ENCODE results near the gene LRPAP1.

Gene LRPAP1

DNA sequence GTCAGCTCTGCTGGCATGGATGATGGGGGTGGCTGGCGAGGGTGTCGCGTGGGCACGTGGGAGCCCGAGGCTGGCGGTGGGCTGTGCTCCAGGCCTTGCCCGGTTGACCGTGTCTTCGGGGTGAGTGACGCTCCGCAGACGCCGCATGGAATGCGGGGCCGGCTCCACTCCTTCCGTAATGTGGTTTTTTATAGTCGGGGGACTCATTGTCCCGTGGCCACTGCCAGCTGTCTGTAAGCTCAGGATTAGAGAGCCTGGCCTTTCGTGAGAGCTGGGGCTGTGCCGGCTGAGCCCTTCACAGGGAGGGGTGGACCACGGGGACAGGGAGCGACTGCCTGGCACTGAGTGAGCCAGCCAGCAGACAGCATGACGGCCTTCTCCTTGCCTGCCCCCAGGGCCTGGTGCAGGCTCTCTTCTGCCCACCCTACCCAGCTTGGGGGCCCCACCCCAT, 48.7 kb downstream of the LRPAP1 start:
- peak; percentile 20 for DNase-seq

DNA sequence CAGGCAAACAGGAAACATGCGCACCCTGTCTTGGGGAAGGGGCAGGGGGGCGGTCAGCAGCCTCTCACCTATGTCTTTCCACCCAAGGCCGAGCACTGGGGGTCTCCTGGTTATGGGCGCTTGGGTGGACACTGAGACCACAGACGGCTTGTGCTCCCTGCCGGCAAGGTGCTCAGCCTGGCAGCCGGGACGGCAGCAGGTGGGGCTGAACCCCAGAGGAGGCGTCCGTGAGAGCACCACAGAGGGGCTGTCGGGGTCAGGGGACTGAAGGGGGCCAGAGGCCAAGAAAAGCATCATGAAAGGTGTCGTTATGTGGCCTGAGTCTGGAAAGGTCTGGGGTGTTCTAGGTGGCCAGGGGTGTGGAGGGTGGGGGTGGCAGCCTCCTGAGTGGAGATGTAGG, 49.5 kb downstream of the LRPAP1 start:
- DNase-seq, result no peak

DNA sequence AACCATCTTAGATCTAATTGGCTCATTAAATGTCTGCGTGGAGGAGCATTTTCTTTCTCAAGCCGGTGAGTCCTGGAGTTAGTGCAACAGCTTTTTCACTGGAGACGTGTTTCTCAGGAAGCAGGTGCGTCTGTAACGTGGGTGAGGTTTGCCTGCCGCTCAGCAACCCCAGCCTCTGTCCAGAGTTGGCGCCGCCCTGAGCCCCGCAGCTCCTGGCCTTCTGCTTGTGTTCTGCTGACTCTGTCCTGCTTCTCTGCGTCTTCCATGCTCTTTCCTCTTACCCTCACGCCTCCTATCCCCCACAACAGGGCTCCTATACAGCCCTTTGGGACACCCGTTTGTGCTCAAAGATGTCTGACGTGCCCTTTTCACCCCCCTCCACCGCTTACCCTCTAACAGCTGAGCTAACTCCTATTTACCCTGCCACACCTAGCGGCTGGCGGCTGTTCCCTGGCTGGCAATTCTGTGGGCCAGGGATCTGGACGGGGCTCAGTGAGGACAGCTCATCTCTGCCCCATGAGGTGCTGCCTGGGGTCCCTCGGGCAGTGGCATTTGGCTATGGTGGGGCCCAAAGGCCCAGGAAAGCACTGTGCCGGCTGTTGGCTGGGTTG, 50.3 kb downstream of the LRPAP1 start:
- no peak for DNase-seq

DNA sequence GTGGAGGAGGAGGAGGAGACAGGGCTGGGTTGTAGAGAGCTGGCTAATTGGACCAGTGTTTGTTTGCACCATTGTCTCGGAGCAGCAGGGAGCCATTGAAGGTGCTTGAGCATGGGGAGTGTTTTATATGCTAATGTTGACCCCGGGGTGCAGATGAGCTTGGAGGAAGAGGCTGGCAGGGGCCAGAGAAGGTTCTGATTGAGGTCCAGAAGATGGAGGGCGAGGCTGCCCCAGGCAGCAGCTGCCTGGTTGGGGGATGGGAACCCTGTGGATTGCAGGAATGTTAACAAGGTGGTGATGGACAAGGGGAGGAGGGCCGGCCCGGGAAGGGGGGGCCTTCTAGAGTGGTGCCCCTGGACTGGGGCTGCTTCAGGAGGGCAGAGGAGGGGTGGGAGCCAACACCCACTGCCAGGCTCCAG, 51.1 kb downstream of the LRPAP1 start:
- no peak for DNase-seq

DNA sequence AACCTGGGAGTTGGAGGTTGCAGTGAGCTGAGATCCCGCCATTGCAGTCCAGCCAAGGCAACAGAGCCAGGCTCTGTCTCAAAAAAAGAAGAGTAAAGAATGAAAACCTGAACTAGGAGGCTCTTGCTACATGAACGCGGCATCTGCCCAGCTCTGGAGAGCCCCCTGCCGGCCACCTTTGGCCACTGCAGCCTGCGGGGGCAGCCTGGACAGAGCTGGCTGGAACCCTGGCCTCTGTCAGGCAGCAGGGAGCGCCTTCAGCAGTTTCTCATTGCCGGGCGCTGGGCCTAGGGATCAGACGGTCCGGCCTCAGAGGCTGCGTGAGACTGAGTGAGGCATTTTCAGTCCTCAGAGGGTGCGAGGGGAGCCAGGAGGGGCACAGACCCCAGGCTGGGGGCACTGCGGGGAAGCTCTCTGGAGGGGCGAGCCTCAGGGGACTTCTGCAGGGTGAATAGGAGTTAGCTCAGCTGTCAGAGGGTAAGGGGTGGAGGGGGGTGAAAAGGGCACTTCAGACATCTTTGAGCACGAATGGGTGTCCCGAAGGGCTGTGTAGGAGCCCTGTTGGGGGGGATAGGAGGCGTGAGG, 51.6 kb downstream of the LRPAP1 start:
- DNase-seq, result peak; percentile 55

DNA sequence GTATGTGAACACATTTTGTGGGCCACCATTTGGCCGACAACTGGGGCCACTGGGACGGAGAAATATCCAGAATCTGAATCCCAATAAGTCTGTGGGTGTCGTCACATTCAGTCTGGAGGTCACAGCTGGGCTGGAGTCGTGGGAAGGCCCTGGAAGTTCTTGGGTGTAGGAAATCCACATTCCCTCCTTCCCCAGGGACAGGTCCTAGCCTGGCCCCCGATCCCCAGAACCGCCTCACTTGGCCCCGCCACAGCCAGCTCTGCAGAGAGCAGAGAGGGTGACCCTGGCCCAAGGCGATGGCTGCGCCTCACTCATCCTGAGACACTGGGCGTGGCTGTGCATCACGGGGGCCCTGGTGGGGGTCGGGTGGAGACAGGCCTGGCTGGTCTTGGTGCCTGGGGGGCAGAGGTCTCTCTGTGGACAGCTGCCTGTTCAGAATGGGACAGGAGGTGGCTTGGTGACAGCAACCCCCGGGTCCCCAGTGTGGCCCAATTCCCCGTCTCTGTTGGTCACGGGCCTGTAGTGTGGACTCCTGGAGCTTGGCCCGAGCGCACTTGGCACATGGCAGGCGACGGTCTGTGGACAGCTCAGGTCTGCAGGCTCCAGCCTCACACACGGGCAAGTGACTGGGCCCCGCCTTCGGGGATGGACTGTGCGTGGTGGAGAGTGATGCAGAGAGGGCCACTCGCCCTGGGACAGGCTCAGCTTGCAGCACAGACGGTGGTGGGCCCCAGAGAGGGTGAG, 52.7 kb downstream of the LRPAP1 start:
- no peak for DNase-seq

DNA sequence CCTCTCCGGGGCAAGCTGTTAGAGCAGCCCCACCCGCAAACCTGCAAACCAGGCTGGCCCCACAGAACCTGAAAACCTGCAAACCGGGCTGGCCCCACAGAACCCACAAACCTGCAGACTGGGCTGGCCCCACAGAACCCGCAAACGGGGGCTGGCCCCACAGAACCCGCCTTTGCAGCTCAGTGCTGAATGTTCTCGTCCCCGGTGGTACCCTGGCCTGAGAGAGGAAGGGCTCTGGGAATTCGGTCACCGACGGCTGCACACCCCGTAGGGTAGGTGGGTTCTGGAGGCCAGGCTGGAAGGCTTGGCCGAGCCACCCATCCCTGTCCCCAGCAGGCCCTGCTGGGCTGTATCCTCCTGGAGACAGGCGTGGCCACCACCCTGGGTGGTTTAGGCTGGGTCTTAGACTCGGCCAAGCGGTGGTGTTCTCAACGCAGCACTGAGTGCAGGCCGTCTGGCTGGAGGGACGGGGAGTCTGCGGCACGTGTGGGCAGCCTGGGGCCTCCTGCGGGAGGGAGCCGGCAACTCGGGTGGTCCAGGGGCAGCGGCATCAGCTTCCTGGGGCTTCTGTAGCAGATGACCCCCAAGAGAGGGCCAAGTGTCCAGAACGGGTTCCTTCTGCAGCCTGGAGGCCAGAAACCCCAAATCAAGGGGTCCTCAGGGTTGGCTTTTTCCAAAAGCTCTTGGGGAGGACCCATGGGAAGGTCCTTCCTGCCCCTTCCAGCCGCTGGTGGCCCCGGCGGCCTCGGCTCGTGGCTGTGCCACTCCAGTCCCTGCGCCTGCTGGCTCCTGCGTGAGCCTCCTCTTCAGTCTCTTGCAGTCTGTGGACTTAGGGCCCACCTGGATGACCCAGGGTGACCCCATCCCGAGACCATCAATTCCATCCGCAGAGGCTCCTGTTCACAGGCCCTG, 53.5 kb downstream of the LRPAP1 start:
- DNase-seq, result no peak

DNA sequence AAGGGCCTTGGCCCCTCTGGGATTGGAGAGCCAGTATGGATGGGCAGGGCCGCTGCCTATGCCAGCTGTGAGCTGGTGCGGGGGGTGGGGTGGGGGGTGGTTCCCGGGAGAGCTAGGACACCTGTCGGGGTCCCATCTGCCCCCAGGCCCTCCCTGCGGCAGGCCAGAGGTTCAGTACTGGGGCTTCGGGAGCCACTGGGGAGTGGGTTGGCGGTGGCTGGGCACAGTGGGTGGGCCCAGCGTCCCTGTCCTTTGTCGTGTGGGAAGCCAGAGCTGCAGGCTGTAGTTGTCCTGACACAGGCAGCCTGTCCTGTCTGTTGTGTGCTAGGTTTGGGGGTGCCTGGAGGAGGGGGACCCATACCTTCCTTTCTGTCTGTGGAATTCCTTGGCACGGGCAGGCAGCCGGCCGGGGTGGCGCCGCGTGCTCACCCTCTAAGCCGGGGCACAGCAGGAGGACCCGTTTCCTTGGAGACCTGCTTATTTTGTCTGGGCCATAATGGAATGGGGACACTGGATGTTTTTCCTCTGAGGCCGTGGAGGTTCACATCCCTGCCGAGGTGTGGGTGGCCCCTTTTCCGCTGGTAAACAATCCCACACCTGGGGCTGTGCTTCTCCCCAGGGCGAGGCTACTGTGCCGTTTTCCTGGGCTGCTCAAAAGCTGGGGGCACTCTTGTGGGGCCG, 54.3 kb downstream of the LRPAP1 start:
- DNase-seq, result no peak

DNA sequence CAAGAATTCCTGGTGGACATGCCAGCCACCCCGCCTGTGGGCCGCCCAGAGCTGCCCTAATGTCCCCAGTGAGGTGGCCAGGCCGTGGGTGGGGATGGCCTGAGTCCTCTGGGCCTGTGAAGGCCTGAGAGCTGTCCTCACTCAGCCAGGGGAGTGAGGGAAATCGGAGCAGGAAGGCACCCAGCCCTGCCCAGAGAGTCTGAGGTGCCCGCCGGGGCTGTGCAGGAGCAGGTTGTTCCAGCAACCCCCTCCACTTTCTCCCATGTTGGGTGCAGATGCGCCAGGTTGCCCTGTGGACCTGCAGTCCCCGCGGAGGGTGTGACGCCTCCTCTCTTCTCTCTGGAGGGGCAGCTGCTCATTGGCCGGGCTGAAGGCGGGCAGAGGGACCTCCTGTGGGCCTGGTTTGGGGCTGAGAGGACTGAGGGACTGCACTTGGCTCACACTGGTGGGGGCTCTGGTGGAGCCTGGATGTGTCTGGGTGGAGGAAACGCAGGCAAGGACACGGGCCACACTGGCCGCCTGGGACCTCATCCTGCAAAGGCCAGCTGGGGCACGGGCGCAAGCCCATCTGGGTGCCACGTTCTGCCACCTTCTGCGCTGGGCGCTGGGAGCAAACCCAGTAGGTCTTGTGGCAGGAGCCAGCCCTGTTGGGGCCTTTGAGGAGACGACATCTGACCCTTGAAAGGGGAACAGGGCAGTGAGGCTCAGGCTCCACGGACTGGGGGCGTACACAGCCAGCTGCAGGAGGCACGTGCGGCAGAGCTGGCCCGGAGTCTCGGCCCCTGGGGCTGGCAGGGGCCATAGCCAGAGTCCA, 55.1 kb downstream of the LRPAP1 start:
- no peak for DNase-seq

DNA sequence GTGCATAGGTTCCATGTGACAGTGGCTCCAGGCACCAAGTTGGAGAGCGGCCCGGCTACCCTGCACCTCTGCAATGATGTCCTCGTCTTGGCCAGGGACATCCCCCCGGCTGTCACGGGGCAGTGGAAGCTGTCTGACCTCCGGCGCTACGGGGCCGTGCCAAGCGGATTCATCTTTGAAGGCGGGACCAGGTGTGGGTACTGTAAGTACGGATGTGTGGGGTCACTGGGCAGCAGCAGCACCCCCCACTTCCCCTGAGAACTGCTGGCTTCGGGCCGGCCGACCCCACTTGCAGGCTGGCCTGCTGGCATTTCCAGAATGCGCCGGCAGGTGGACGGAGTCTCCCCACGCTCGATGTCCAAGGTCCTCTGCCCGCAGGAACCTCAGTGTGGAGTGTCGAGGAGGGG, 55.9 kb downstream of the LRPAP1 start:
- DNase-seq, result no peak

DNA sequence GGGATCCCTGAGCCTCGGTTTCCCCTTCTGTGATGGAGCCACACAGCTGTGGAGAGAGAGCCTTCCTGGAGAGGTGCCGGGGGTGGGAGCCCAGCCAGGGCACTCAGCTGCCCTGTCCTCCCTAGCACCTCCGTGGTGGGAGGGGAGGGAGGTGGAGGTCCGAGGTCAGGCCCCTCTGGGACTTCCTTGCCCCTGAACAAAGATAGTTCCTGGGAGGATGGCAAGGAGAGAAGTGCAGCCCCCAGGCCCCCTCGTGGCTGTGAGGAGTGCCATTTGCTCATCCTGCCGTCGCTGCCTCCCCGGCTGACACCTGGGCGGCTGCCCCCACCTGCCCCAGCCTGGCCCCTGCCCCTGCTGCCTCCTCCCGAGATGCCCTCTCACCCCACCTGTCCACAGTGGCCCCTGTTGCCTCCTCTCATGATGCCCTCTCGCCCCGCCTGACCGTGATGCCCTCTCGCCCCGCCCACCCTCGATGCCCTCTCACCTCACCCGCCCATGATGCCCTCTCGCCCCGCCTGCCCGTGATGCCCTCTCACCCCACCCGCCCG, 56.4 kb downstream of the LRPAP1 start:
- no peak for DNase-seq

DNA sequence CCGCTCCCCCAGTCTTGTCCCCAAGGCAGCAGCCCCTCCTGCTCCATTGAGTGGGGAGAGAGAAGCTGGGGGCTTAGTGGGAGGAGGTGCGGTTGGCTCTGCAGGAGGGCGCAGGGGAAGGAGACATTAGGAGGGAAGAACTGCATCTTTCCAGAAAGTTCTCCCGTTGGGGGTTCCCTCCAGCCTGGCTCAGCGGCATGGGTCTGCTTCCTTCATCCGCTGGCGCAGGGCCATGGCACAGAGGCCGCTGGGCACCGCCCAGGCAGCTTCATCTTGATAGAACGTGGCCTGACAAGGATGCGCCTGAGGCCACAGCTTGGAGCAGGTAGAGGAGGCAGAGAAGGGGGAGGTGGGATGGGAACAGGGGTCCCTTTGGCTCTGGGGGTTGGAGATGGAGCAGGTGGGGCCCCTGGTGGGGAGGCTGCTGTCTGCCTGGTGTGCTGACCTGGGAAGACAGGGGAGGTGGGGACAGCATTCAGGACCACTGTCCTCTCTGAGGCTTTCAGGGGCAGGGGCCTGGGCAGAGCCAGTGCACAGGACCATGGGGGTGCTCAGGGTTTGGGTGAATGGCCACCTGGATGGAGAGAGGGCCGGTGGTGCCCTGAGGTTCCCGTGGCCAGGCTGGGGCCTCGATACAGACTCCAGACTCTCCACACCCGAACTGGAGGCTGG, 57.0 kb downstream of the LRPAP1 start:
- no peak for DNase-seq

DNA sequence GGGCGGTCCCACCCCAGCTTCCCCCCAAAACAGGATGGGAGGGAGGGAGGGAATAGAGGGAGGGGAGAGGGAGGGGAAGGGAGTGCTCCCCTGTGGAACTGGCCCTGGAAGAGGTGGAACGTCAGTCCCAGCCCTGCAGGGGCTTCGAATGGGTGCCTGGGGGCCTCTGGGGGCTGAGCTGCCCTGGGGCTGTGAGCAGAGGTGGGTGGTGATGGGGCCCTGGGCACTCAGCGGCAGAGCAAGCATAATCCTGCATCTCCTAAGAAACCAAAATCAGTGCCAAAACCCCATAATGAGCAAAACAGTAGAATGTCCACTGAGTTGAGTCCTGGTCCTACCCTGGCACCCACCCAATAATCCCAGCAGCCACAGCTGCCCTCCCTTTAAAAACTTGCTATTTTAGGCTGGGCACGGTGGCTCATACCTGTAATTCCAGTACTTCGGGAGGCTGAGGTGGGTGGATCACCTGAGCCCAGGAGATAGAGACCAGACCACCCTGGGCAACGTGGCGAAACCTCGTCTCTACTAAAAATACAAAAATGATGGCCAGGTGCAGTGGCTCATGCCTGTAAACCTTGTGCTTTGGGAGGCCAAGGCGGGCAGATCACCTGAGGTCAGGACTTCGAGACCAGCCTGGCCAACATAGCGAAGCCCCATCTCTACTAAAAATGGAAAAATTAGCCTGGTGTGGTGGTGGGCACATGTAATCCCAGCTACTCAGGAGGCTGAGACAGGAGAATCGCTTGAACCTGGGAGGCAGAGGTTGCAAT, 58.0 kb downstream of the LRPAP1 start:
- DNase-seq, result no peak

DNA sequence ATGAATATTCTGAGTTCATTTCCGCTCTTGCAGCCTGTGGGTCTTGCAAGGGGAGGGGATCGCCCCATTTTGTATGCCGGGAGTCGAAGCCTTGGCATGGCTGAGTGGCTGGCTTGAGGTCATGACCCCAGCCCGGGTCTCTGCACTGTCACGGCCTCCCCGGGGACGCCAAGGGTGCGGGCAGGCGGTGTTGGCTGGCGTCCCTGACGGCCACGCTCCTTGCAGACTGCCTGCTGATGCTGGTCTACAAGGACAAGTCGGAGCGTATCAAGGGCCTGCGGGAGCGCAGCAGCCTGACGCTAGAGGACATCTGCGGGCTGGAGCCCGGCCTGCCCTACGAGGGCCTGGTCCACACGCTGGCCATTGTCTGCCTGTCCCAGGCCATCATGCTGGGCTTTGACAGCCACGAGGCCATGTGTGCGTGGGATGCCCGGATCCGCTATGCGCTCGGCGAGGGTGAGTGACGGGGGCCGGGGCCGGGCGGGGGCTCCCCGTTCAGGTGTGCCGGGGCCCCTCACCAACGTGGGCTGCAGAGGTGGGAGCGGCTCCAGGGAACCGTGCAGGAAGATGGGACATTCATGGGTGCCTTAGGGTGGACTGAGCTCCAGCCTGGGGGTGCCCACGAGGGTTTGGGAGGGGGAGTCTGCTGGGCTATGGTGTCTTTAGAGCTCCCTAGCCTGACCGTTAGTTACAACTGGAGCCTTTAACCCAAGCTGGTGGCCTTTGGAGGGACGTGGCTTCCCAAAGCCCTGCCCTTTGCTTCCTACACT, 58.9 kb downstream of the LRPAP1 start:
- no peak for DNase-seq

DNA sequence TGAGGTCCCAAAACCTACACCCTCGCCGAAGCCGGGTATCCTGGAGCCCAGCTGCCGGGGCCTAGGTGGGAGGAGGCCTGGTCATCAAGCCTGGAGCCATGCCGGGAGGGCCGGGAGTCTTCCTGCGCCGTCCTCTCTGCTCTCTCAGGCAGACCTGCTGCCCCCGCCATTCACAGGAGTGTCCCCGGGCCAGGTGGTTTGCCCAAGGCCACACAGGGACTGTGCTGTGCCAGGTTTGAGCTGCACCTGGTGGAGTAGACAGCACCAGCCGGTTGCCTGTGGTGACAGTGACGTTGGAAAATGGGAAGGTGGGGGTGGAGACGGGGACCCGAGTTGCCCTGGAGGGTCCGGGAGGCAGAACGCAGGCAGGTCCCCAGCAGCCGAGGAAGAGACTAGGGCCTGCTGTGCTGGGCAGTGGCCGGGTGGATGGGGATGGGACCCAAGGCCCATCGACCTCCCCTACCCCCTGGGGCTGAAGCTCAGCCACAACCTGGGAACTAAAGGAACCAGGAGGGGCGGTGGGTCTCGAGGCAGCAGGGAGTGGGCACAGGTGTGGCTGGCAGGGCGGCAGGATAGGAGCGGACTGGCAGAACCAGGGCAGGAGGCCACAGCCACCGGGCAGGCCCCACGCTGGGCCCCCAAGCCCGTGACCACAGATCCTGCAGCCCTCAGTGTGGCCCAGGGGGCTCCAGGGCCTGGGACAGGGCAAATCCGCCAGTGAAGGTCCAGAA, 59.6 kb downstream of the LRPAP1 start:
- no peak for DNase-seq

DNA sequence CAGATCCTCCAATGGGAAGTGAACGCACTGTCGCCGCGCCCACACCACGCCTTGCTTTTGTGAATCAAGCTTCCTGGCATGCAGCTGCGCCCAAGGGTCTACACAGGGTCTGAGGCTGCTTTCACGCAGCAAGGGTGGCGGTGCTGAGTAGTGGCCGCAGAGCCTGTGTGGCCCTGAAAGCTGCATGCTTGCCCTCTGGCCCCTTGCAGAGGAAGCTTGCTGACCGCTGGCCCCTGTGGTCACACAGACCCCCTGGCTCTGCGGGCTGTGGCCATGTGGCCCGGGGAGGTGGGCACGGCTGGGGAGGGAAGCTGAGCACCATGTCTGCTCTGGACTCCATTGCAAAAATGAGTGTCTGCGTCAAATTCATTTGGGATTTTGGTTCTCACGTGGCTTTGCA, 60.3 kb downstream of the LRPAP1 start:
- DNase-seq, result no peak

DNA sequence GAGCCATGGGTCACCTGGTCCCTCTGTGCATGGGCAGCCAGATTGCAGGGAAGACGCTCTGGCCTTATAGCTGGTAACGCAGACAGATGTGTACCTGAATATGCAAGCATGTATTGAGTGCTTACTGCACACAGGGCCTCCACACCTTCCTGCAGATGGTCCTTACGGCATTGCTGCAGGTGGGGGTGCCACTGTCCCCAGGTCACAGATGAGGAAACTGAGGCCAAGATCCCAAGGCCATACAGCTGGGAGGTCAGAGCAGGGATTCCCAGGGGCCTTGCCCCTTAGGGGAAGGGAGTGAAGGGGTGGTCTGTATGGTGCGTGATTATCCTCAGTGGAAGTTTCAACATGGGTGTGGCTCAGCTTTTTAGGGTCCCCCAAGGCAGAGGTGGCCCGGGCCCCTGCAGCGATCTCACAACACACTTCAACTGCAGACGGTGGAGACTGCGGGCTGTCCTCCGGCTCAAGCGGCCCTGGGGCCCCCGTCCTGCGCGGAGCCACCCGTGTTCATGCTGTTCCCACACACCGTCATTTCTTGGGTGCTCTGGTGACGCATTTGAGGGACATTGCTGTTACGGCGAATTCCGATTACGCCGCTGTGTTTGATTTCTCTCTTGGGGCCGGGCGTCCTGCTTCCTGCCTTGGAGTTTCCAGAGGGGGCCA, 61.0 kb downstream of the LRPAP1 start:
- DNase-seq, result no peak
